HG02642 (cell line): ENCODE results near the gene ST3GAL4.
"Not testable (repeated sequence)": the region's sequence is repeated elsewhere in the genome, so short reads cannot be mapped to it uniquely, and the experiment has no call there.

Experiments used
- ATAC-seq: cut with Tn5 transposase; IDR thresholded peaks from one replicate; pipeline ENCODE4 v1.9.1; 2021; ENCODE audit warnings: mild to moderate bottlenecking; ENCODE audit not compliant: unreplicated experiment, poor library complexity

The ST3GAL4 gene

DNA sequence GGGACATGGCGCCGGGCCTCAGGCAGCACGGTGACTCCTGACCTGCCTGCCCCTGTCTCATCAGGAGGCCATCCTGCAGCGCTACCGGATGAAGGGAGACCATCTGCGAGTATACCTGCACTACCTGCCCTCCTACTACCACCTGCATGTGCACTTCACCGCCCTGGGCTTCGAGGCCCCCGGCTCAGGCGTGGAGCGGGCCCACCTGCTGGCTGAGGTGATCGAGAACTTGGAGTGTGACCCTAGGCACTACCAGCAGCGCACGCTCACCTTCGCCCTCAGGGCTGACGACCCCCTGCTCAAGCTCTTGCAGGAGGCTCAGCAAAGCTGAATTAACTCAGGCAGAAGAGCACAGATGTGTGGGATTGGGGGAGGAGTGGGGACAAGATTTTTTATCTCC, 10.2 kb upstream of the ST3GAL4 start:
- ATAC-seq = no peak

GRCh38 chr11:126345759-126346585, 9.5 kb upstream of the ST3GAL4 start:
- no peak for ATAC-seq

- ATAC-seq = no peak
These were observed 8.9 kb upstream of the ST3GAL4 start for GRCh38 chr11:126346586-126346940.

DNA sequence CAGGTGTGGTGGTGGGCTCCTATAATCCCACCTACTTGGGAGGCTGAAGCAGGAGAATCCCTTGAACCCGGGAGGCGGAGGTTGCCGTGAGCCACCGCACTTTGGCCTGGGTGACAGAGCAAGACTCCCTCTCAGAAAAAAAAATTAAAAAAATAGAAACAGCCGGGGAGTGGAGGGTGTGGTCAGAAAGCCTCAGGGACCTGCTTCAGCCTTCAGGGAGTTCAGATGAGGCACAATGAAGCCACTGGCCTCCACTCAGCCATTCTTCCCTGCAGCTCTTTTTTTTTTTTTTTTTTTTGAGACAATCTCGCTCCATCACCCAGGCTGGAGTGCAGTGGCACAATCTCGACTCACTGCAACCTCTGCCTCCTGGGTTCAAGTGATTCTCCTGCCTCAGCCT, 8.5 kb upstream of the ST3GAL4 start:
- not testable (repeated sequence) for ATAC-seq

DNA sequence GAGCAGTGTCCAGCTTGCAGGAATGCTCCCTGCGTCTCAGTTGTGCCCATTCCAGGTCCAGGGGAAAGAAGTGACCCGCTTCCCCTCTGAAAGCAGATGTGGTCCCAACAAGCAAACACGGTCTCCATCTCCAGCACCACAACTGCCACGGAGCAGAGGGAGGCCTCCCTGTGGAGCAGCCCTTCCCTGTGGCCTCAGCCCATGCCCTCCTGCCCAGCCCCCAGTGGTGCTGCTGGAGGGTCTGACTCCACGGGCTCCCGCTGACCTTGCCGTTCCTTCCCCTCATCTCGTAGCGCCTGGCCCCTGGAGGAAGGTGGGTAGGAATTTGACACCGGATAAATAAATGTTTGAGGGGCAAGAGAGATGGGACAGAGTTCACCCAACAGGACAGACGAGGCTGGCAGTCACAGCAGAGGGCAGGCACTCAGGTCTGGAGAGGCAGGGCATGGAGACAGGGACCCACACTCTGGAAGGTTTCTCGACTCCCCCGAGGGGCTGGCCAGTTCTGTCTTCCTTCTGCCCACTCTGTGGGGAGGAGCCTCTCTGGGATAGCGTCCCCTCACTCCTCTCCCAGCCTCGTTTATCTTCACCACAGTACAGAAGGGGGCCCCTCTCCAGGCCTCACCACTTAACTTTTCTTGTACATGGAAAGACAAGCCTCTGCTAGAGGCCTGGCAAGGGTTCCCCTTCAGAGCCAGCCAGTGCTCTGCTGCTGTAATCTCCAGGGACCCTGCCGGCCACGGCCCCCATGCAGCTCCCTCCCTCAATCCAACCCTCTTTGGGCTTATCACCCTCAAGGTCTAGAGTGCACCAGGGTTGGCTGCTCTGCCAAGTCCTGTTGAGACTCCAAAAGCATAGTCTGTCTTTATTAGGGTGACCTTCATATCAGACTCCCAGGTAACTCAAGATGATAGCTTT, 7.5 kb upstream of the ST3GAL4 start:
- ATAC-seq = no peak

DNA sequence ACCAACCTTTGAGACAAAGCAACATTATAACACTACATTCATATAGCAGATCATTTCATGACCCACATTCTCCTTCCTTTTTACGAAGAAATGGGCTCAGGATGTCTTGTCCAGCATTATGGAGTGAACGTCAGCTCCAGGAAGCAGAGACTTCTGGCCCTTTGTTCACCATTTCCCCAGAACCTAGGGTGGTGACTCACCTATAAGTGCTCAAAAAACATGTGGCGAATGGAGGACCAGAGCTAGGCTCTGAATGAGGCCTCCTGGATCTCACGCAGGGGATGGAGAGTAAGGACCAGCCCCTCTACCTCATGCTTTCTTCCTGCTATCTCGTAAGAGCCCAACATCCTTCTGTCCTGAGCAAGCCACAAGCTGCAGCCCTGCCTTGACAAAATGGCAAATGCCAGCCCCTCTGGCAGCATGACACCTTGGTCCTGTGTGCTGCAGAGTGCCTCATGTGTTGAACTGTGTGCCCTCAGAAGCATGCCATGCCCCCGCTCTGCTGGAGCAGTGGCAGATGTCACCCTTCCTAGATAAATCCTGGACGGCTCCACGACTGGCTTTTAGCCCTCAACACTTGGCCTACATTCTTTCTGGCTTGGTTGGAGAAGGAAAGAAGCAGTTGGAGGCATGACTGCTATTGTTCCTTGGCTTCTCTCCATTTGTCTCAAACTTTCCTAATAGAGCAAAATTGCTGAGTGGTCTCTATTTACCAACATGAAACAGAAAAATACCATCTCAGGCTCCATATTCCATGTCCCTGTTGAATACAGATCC, 6.5 kb upstream of the ST3GAL4 start:
- no peak for ATAC-seq

DNA sequence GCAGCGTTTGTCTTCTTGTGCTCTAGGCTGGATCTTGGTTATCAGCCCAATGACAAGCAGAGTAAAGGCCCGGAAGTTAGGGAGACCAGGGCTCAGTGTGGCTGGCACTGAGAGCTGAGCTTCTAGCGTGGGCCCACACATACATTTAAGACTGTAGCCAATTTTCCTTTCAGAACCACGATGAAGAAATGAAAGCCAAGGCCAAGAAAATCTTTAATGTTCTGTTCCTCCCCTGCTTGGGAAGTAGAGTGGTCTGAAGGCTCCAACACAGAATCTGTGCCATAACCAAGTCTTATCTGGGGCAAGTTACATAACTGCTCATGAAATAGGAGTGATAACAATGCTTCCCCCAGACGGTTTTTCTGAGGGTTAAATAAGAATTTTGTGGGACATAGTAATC, 4.7 kb upstream of the ST3GAL4 start:
- ATAC-seq = no peak

GRCh38 chr11:126352163-126352562, 3.3 kb upstream of the ST3GAL4 start:
- ATAC-seq = no peak

- ATAC-seq = no peak
These were observed 2.3 kb upstream of the ST3GAL4 start for GRCh38 chr11:126352934-126353801.

- peak; percentile 40 for ATAC-seq
These were observed 709 bp upstream of the ST3GAL4 start for GRCh38 chr11:126354631-126355323.

DNA sequence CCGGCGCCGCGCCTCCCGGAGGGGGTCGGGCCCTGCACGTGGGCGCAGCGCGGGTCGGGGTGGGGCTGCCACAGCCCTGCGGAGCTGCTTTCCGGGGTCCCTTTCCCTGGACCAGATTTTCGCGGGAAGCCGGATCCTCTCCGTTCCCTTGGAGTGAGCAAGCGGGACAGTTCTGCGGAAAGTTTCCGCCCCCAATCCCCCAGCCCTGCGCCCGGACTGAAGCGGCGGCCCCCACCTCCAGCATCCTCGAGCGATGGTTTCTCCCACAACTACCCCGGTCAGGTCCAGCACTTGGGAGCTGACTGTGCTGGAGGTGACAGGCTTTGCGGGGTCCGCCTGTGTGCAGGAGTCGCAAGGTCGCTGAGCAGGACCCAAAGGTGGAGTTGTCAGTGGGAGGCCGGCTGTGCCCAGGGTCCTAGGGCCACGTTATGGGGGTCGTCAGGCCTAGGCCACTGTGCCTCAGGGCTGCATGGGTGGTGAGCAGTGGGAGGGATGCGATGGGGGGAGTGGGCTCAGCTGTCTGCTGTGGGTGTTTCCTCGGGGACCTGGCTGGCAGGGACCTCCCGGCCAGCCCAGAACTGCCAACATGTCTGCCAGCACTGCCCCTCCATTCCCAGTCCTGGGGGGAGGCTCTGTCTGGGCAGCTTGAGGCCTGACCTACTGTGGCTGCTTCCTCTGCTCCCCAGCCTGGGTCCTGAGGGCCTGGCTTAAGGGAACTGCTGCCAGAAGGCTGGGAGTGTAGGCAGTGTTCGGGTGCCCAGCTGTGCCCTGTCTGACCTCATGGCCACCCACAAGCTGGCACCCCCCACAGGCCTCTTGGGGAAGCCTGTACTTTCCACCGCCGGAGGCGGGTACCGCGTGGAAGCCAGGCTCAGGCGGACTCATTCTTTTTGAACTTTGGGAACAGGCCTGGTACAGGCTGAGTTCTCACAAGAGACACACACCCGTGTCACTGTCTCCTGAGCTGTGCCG, 726 bp downstream of the ST3GAL4 start:
- ATAC-seq = peak; percentile 17

DNA sequence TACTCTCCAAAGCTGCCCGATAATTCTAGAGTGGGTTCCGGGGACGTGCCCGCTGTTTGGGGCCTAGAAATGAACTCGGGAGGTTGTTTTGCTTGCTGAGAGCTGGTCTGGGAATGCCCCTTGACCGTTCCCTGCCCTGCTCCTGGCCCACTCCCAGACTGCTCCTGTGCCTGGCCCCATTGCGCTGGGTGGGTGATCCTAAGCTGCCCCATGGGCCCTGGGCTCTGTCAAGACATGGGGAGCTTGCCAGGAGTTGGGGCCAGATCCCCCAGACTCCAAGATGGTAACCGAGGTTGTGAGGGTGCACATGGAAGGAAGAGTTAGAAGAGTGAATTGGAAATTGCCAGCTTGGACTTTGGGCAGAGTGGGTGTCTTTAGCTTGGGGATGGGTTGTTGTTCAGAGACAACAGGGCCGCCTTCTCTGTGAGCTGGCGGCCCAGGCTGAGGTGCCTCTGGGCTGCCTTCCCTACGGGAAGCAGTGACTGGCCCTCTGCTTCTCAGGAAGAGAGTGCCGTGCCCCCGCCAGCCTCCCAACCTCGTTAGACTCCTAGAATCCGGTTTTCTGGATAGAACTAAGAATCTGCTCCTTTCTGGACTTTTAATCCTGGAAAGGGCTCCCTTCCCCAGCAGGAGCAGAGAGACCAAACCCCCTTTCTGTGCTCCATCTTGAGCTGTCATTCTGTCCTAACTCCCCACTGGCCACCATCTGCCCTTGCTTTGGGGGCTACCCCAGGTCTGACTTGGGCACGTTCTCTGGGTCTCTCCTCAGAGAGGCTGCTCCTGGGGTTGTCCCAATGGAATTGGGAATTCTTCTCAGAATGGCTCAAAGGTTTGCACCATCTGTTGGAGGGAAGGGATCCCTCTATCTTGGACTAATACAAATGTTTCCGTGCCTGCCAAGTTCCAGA, 1.8 kb downstream of the ST3GAL4 start:
- ATAC-seq = no peak

- no peak for ATAC-seq
These were observed 2.7 kb downstream of the ST3GAL4 start for GRCh38 chr11:126357969-126358762.

DNA sequence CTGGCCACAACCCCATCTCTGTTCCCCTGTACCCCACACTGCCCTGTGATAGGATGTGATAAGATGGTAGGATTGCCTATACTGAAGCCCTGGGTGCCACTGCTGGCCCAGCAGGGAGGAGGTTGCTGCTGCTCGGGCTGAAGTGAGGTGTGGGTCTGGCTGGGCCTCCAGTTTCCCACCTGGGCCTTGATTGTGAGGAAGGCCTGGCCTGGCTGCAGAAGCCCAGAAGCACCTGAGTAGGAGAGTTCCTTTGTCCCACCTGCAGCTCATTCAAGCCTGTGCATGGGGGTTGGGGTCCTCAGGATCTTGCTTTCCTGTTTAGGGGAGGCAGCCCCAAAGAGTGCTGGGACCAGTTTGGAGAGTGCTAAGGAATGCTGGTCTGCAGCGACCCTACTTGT, 3.3 kb downstream of the ST3GAL4 start:
- no peak for ATAC-seq

GRCh38 chr11:126359431-126360048, 4.1 kb downstream of the ST3GAL4 start:
- ATAC-seq = no peak

DNA sequence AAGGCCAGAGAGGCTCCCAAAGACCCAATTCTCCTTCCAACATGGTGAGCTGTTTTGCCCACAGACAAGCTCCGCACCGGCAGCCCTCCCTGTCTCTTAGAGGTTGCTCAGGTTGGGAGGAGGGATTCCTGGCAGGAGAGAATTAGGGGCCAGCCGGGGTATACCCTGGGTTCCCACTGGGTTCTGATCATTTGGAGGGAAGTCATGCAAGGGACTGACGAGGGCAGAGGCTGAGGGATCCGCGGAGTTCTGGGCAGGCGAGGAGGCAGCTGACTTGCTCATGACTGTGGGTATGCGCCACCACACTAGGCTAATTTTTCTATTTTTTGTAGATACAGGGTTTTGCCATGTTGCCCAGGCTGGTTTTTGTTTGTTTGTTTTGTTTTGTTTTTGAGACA, 4.6 kb downstream of the ST3GAL4 start:
- ATAC-seq = no peak
